ENCODE results near the gene MYCT1.

GRCh38 chr6:152701081-152701862 lies 3.6 kb downstream of the MYCT1 start:
- no peak for TF ChIP-seq RAD21 (IDR thresholded peaks at IDR 0.05; ENCODE audit: low read depth)
- no peak for TF ChIP-seq CREB1 (IDR thresholded peaks at IDR 0.05; ENCODE audit: low read depth)
- TF ChIP-seq FOXM1 (IDR thresholded peaks at IDR 0.05; ENCODE audit: borderline replicate concordance, low read depth): no peak
- TF ChIP-seq EGR1 (IDR thresholded peaks at IDR 0.05): no peak
- no peak for TF ChIP-seq ZBTB7A (IDR thresholded peaks at IDR 0.05; ENCODE audit: low read depth)
- no peak for TF ChIP-seq USF1 (IDR thresholded peaks at IDR 0.05)
- TF ChIP-seq EP300 (IDR thresholded peaks at IDR 0.05; ENCODE audit: borderline replicate concordance): no peak
- no peak for TF ChIP-seq TAF1 (IDR thresholded peaks at IDR 0.05; ENCODE audit: low read depth)

Measured in Ishikawa (cell line).